NOMO-1 (cell line): ENCODE measurements around the gene ATXN2L.
"Not testable (repeated sequence)": the region's sequence is repeated elsewhere in the genome, so short reads cannot be mapped to it uniquely, and the experiment has no call there.

Experiments used
- DNase-seq, 2 experiments: peaks; one replicate each; lab custom pipeline; 2025; ENCODE audit not compliant: unreplicated experiment in 2 of 2; lab: John Stamatoyannopoulos, UW

The ATXN2L gene, protein sequence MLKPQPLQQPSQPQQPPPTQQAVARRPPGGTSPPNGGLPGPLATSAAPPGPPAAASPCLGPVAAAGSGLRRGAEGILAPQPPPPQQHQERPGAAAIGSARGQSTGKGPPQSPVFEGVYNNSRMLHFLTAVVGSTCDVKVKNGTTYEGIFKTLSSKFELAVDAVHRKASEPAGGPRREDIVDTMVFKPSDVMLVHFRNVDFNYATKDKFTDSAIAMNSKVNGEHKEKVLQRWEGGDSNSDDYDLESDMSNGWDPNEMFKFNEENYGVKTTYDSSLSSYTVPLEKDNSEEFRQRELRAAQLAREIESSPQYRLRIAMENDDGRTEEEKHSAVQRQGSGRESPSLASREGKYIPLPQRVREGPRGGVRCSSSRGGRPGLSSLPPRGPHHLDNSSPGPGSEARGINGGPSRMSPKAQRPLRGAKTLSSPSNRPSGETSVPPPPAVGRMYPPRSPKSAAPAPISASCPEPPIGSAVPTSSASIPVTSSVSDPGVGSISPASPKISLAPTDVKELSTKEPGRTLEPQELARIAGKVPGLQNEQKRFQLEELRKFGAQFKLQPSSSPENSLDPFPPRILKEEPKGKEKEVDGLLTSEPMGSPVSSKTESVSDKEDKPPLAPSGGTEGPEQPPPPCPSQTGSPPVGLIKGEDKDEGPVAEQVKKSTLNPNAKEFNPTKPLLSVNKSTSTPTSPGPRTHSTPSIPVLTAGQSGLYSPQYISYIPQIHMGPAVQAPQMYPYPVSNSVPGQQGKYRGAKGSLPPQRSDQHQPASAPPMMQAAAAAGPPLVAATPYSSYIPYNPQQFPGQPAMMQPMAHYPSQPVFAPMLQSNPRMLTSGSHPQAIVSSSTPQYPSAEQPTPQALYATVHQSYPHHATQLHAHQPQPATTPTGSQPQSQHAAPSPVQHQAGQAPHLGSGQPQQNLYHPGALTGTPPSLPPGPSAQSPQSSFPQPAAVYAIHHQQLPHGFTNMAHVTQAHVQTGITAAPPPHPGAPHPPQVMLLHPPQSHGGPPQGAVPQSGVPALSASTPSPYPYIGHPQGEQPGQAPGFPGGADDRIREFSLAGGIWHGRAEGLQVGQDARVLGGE

GRCh38 chr16:28822520-28823290 lies at the start of gene ATXN2L:
TSS of gene ATXN2L (plus strand) at chr16:28822999. CDS start at chr16:28823260, 261 bp downstream.
- DNase-seq, result peak; percentile 87 to 96

DNA sequence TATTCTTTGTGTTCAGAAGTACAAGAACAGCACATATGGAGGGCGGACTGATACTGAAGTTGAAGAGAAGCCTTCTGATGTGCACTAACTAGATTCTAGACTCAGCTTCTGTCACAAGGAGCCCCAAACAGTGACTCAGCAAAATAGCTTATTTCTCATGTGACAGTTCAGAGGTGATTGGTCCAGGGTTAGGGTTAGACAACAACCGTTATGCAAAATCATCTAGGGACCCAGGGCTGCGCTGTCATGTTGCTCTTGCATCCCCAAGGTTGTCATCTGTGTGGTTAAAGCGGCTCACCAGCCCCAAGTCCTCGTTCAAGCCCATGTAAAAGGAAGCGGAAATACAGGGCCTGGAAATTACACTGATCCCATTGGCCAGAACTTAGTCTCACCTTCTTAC lies 41.1 kb upstream of the ATXN2L start:
- not testable (repeated sequence) for DNase-seq

DNA sequence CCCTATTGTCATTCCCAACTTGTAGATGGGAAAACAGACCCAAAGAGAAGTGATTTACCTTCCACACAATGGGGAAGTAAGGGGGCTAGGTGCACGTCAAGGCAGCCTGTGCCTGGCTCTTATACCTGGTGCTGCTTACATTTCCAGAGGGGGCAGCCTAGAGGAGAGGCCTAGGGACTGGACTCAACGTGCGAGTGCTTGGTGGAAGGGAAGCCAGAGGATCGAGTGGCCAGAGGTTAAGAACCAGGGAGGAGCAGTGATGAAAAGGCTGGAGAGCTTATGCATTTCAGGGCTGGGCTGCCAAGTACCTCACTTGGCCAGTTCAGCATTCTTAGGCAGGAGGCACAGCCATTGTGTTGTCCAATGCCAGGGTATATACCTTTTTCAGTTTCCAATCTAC lies 40.4 kb upstream of the ATXN2L start:
- DNase-seq, result not testable (repeated sequence)

DNA sequence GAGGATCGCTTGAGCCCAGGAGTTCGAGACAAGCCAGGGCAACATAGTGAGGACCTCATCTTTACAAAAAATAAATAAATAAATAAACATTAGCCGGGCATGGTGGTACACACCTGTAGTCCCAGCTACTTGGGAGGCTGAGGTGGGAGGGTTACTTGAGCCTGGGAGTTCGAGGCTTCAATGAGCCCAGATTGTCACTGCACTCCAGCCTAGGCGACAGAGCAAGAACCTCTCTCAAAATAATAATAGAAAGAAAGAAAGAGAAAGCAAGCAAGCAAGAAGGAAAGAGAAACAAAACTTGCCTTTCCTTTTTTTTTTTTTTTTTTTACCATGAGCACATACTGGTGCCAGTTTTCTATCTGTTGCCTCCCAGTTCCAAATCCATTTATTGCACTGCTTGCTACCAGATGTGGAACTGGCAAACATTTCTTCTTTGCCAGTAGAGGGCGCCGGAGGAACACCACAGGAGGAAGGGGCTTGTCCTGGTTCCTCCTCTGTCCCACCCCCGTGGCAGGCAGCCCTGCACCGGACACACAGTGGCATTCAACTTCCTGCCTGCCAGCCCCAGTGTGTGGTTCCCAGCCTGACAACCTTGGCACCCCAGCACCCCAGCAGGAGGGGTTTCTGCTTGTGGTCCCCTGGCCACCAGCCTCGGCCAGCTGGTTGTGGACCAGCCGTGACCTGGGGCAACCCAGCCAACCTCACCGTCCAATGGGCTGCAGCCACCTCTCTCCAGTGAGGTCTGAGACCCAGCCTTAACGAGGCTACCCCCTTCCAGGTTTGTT lies 20.4 kb upstream of the ATXN2L start:
- peak in 1 of 2 experiments; percentile 74 for DNase-seq

- not testable (repeated sequence) for DNase-seq
Measured at GRCh38 chr16:28807445-28808120, 15.2 kb upstream of the ATXN2L start.

GRCh38 chr16:28820016-28820415 lies 2.8 kb upstream of the ATXN2L start:
- peak in 1 of 2 experiments; percentile 24 for DNase-seq

- not testable (repeated sequence) for DNase-seq
Measured at GRCh38 chr16:28820546-28820945, 2.3 kb upstream of the ATXN2L start.

DNA sequence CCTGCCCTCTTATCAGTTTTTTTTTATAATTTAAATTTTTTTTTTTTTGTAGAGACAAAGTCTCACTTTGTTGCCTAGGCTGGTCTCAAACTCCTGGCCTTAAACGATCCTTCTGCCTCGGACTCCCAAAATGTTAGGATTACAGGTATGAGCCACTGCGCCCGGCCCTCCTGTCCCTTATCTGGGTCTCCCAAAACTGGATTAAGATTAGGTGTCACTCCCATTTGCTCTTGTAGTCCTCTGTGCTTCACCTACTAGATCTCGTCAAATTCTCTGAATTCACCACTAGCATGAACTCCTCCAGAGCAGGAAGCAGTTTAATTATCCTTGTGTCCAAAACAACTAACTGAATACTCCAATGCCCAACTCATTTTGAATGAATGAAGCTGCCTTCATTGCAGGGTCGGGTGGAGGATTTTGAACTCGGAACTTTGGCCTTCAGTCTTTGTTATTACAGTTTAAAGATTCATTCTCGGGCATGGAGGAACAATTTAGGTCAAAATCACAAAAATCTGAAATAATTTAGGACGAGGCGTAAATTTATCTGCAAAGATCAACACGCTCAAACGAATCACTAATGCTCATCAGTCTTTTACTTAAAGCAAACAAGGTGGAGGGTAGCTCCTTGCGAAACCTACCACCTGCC lies 802 bp upstream of the ATXN2L start:
- DNase-seq, result no peak

DNA sequence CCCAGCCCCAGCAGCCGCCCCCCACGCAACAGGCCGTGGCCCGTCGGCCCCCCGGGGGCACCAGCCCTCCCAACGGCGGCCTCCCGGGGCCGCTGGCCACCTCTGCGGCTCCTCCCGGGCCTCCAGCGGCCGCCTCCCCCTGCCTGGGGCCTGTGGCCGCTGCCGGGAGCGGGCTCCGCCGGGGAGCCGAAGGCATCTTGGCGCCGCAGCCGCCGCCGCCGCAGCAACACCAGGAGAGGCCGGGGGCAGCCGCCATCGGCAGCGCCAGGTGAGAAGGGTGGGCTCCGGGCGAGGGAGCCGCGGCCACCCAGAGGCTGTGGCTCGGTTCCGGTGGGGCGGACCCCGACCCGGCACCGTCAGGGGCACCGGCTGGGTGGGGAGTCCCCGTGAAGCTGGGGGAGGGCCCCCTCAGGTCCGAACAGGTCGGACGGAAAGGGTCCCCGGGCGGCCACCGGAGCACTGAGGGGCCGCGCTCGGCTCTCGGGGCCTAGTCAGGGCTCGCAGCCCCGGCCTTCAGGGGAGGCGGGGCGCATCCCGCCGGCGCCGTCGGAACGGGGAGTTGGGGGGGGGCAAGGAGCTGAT lies 583 bp downstream of the ATXN2L start:
- no peak for DNase-seq

DNA sequence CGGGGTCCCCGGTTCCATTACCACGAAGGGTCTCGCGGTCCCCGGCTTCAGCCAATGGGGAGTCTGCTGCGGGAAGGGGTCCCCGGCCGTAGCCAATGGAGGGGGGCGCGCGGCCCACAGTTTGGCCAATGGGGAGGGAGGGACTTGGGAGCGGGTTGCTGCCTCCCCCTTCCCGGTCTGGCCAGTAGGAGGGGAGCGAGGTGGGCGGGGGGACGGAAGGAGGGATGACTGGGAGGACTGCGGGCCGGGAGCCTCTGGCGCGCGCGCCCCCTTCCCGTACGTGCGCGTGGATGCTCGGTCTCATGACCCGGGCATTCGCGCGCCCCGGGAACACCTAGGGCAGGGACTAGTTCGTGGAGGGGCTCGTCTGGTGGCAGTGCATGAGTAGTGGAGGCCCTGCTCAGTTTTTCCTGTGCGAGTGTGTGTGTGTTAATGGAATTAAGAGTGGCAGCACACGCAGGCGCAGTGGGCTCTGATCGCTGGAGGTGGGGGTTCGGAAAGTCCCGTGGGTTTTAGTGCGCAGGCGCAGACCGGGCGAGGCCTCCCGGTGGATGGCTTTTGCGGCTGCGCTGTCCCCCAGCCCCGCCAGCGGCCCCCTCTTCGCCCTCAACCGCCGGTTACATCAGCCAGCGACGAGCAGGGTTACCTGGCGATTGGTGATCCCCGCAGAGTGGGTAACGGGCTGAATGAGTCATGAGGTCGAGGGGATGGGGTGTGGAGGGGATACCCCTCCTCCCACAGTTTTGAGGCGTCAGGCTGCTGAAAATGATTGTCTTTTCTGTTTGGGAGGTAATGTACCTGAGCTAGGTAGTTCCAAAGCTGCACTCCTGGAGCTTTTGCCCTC lies 1.3 kb downstream of the ATXN2L start:
- DNase-seq, result peak; percentile 95 to 98

GRCh38 chr16:28824717-28824973 lies 1.8 kb downstream of the ATXN2L start:
- DNase-seq, result no peak

- no peak for DNase-seq
Measured at GRCh38 chr16:28826141-28826540, 3.3 kb downstream of the ATXN2L start.

DNA sequence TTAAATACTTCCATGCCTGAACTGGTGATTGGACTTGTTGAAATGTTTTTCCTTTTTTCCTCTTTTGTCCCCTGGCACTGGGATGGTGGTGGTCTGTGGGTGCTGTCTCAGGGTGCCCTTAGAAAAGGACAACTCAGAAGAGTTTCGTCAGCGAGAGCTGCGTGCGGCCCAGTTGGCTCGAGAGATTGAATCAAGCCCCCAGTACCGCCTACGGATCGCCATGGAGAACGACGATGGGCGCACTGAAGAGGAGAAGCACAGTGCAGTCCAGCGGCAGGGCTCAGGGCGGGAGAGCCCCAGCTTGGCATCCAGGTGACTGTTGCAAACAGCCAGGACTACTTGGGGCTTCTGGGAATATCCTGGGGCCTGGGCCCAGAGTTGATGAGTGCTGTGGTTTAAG lies 6.9 kb downstream of the ATXN2L start:
- DNase-seq, result no peak

DNA sequence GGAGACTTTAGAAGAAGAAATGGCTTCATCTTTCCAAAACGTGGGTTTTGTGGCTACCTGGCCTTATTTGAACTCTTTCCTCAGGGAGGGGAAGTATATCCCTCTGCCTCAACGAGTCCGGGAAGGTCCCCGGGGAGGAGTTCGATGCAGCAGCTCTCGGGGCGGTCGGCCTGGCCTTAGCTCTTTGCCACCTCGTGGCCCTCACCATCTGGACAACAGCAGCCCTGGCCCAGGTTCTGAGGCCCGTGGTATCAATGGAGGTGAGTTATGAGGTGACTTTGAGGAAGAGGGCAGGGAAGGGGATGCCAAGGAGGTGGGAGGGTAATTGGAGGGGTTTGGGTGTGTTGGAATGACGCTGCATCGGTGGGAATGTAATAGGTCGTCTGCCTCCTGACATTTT lies 7.7 kb downstream of the ATXN2L start:
- DNase-seq, result no peak

DNA sequence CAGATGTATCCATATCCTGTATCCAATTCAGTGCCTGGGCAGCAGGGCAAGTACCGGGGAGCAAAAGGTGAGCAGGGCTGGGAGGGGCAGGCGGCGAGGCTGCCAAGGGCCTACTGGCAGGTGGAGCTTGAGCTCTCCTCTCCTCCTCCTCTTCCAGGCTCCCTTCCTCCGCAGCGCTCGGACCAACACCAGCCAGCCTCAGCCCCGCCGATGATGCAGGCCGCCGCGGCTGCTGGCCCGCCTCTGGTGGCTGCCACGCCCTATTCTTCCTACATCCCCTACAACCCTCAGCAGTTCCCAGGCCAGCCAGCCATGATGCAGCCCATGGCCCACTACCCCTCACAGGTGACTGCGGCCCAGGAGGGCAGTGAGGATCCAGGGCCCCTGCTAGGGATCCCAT lies 11.6 kb downstream of the ATXN2L start:
- no peak for DNase-seq

DNA sequence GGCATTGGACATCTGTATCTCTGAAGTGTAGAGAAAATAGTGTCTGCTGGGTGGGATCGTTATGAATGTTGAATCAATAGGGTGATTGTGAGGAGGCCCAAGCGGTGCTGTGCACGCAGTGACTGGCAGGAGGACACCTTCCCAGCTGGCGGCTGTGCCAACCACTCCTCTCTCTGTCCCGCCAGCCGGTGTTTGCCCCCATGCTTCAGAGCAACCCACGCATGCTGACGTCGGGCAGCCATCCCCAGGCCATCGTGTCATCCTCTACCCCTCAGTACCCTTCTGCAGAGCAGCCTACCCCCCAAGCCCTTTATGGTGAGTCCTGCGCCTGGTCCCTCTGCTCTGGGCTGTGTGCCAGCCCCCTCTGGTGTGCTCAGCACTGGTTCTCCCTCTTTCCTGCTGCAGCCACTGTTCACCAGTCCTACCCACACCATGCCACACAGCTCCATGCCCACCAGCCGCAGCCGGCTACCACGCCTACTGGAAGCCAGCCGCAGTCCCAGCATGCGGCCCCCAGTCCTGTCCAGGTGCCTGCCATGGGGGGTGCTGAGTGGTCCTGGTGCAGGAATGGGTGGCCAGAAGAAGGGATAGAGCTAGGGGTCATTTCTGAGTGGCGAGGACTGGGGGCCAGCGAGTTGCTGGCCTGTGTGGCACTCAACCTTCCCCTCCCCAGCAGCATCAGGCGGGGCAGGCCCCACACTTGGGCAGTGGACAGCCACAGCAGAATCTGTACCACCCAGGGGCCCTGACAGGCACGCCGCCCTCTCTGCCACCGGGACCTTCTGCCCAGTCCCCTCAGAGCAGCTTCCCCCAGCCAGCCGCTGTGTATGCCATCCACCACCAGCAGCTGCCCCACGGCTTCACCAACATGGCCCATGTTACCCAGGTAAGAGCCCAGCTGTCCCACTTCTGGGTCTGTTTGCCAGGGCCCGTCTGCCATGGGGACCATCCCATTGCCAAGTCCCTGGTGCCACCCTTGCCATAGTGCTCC lies 12.4 kb downstream of the ATXN2L start:
- no peak for DNase-seq
